Stomach (tissue), 4 donors: Measurements from ENCODE around the gene FAN1.

ENCODE experiments used
- CTCF ChIP-seq, 7 experiments: fragments of 450-650 bp in 4 of 7; fragments of 200-600 bp in 3 of 7; sonication (generic) in 3 of 7; IDR thresholded peaks; one replicate each; pipeline ENCODE4 v1.5.1; 2016 to 2019; ENCODE audit warnings: antibody characterized with exemption in 7 of 7, control low read depth in 2 of 7, mild to moderate bottlenecking in 1 of 7
- POLR2A ChIP-seq, 4 donors: fragments of 450-650 bp; IDR thresholded peaks; one replicate each; pipeline ENCODE4 v1.6.1; 2016; ENCODE audit warnings: antibody characterized with exemption in 4 of 4, control low read depth in 2 of 4, mild to moderate bottlenecking in 1 of 4, moderate library complexity in 1 of 4

GRCh38 chr15:30872341-30872748 lies 31.4 kb upstream of the FAN1 start:
- TF ChIP-seq CTCF (IDR thresholded peaks at IDR 0.05), result no peak
- no peak for TF ChIP-seq POLR2A (IDR thresholded peaks at IDR 0.05)
